Measurements from ENCODE around the gene NELFB.

NELFB gene

DNA sequence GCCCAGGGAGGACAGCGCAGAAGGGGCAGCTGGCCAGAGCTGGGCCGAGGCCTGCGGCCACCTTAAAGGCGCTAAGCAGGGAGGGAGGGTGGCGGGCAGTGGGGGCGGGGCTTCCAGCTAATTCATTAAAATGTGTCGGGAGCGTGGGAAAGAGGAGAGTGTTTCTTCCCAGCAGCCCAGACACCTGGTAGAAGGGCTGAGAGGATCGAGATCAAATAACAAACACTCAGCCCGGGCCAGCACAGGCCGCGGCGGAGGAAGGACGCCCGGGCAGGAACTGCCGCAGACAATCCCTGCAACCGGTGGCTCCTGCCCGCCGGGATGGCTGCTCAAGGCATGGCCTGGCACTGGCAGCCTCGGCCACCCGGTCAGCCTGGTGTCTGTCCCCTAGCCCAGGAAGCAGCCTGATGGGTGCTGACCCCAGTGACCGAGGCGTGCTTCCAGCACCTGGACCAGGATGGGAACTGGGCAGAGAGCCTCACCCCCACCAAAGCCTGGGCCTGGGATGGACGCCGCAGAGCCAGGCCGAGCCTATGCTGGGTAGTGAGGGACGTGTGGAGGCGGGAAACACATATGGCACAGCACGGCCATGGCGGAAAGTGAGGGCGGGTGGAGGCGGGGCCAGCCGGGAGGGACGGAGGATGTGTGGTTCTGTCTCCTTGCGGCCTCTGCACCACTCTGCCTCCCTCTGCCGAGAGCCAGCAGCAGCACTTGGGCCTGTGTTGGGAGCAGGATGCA lies 50.1 kb downstream of the NELFB start:
- no peak for FAIRE-seq

DNA sequence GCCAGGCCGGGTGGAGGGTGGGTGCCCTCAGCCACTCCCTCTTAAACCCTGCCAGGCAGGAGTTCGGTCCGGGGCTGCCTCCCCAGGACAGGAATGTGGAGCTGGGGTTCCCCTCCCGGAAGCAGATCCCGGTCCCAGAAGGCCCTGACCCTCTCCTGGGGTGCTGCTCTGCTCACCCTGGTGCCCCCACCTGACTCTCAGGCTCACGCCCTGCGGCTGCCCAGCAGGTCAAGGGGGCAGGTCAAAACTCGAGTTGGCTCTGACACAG lies 50.6 kb downstream of the NELFB start:
- no peak for FAIRE-seq

DNA sequence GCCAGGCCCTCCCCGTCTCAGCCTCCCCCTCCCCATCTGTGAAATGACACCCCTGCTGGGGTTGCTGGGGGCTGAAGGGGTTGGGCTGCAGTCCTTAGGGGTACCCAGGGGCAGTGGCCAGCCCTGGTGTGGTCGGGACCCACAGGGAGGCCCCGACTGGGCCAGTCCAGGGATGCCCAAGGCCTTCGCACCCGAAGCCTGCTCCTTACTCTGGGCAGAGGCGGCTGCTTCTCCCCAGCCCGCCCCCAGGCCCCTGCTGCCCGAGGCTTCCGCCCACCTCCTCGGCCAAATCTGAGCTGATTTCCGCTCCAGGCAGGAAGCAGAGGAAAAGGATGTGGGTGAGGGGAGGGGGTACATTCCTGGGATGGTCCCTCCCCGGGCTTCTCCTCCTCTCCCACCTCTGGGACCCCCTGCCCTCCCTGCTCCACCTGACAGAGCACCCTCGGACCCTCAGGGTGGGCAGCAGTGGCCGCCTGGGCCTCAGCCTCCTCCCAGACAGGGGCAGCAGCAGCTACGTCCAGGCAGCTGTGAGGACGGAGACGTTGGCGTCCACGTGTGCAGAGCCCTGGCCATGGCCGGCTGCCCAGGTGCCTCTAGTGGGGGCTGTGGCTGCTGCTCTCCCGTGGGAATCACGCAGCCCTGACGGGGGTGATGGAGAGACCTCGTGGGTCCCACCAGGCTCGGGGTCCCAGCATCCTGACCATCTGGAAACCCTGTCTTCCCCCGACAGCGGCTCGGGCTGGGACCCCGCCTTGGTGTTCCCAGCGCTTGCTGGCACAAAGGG lies 51.1 kb downstream of the NELFB start:
- no peak for FAIRE-seq

DNA sequence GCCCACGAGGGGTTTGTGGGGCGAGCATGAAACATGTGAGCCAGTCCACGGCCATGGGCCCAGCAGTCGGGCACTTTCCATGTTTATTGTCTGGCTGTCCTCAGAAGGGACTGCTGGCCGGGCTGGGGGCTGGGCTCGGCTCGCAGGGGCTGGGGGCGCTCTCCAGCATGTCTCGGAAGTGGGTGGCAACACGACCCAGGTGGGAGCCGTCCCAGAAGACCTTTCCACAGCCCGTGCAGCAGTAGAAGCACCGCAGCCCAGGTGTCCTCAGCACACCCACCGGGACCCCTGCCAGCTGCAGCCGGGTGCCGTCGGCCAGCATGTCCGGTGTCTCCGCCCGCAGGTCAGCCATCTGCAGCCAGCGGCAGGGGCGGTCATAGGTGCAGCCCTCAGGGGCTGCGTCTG lies 51.7 kb downstream of the NELFB start:
- FAIRE-seq: no peak

DNA sequence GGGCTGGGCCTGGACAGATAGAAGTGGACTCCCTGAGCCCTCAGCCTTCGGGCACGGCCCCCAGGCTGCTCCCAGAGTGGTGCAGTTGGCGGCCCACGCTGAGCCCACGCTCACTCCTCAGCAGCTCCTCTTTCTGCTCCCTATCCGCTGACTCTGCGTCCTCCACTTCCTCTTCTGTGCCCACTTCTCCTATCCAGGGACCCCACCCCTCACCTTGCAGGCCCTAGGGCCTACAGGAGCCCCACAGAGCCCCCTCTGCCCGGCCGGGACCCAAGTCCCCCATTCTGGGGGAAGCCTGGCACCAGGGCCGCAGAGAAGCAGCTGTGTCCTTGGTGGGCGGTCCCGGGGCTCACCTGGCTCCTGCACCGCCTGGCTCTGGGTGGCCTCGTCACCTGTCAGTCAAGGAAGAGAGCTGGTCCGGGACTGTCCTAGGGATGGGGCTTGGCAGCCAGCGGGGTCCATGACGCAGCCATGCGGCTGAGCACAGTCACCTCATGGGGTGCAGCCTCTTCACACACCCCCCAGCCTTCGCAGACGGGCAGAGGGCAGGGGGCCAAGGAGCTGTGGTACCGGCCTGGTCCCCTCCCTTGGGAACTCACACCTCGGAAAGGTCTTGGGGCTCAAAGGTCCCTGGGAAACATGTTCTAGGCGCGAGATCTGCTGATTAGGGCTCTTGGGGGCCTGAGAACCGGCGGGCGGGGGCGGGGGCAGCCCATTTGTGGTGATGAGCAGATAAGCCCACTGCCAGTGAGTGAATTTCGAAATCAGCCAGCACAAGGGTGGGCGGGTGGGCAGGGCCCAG lies 52.3 kb downstream of the NELFB start:
- FAIRE-seq: no peak

DNA sequence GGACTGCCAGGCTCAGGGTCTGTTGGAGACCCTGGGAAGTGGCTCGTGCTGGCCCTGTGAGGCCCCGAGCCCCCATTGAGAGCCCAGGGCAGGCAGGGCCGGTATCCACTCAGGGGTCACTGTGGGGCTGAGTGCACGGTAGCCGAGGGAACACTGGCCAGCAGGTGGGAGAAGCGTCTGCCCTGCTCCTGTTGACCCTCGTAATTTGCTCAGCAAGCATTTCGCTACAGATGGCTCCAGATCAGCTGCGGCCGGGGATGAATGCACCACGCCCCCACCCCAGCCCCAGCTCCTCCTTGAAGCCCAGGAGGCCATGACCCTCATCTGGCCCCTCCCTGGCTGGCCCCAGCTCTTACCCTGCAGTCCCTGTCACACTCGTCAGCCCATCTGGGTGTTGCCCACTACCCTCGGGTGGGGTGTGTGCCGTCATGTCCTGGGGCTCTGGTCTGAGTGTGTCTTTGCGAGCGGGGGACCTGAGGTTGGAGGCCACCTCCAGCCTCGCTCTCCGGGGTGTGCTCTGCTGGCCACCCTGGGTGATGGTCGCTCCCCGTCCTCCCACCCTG lies 53.0 kb downstream of the NELFB start:
- no peak for FAIRE-seq

DNA sequence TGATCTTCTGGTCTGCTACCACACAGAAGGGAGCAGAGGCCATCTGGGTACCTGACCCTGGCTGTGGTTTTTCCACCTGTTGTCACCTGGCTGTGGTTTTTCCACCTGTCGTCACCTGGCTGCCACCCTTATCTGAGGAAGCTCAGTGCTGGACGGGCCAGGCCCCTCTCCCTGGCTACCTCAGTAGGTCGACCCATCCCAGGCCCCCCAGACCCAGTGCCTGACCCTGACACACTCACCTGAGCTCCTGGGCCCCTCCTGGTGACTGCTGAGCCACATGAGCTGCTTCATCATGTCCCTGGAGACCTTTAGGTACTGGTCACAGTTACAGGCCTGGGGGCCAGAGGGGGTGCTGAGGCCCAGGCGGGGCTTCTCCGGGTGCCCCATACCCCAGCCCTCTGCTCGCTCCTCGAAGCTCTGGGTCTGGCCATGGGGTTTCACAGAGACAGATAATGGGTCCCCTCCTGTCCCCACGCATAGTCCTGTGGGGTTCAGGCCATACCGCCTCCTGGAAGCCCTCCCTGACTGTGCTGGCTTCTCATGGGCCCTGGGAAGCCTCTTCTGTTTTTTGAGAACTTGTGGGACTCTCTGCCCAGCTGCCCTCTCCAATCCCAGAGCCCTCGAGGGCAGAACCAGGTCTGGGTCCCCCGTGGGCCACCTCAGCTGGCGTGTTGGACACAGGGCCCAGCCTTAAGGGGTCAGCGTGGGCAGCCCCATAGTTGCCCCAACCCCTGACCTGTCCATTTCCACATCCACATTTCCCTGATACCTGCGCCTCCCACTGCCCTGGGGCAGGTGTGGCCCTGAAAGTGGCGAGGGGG lies 54.5 kb downstream of the NELFB start:
- no peak for FAIRE-seq

DNA sequence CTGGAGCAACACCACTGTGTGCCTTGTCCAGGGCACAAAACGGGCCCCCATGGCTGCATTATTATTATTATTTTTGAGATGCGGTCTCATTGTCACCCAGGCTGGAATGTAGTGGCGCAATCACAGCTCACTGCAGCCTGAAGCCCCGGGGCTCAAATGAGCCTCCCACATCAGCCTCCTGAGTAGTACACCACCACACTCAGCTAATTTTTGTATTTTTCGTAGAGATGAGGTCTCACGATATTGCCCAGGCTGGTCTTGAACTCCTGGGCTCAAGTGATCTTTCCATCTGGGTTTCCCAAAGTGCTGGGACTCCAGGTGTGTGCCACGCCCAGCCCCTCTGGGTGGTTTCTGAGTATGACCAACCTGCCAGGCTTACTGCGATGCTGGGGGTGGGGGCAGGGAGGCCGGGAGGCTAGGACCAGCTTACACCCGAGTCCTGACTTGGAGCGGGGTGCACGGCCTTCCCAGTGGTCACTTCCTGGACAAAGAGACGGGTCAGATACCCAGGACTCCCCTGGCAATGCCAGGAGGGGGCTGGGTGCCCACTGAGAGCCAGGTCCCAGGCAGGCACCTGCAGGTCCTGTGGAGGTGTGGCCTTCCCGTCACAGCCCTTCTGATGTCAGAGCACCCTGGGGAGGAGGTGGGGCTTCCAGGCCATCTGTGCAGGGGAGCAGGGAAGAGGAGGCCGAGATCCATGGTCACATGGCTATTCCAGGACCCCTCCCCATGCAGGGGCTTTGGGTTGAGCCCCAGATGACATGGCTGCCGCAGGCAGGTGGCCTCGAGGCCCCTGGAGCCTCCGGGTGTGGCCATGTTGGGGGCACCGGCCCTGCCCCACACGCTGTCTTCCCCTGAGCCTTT lies 55.3 kb downstream of the NELFB start:
- FAIRE-seq: no peak

DNA sequence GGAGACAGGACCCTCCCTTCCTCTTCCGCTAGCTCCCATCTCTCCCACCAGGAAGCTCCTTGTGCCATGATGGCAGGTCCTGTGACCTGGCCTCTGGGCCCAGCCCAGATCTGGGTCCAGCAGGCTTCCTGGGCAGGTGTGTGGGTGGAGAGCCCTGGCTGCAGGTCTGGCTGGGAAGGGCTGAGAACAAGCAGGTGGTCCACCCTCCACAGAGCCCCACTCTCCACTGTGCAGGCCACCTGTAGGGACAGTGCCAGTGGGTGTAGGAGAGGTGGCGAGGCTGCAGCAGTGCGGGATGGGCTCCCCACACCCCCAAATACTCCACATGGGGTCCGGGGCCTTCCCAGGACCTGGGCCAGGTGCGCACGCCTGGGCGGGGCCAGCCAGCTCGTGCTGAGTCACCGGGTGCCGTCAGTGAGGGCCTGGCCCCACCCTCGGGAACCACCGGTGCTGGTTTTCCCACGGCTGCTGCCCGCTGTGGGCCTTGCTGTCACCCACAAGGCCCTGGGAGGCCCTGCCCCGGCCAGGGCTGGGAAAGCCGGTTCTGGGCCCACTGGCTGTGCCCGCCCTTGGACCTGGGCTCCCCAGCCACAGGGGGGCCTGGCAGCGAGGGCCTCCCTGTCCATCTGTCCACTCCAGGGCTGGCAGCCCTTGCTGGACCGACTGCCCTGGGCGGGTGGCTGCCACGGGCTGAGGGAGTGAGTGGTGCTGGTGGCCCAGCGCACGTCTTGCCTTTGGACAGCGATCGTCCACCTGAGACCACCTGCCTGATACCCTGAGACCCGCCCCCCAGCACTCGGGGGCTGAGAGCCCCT lies 56.3 kb downstream of the NELFB start:
- FAIRE-seq: no peak

DNA sequence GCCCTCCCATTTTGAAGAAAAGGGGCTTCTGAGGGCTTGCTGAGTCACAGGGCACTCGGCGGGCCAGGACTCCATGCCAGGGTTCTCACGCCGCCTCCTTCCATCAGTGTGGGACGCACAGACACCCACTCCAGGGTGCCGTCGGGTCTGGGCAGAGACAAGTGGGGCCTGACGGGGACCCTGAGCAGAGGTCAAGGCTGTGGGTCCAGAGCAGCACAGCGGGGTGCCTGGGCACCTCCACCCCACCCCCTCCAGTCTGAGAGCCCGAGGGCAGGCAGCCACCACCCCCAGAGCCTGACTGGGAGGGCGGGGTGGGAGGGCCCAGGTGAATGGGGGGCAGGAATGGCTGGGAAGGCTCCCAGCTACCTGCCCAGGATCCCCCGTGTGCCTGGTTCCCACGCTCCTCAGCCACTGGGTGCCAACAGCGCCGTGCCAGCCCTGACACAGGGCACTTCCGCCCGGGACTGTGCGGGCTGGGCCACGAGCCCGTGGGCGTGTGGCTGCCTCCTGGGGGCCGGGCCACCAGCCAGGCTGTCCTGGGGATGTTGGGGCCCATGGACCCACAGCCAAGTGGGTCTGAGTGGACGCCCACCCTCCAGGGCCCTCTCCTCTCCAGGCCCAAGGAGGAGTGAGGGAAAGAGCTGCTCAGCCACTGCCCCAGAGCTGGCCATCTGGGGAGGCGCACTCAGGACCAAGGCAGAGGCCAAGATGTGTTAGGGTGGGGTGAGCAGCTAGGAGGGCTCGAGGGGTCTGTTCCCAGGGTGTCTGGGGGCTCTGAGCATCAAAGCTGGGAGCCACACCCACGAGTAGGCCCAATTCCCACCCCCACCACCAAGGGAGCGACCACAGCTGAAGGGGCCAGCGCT lies 57.1 kb downstream of the NELFB start:
- FAIRE-seq: no peak

DNA sequence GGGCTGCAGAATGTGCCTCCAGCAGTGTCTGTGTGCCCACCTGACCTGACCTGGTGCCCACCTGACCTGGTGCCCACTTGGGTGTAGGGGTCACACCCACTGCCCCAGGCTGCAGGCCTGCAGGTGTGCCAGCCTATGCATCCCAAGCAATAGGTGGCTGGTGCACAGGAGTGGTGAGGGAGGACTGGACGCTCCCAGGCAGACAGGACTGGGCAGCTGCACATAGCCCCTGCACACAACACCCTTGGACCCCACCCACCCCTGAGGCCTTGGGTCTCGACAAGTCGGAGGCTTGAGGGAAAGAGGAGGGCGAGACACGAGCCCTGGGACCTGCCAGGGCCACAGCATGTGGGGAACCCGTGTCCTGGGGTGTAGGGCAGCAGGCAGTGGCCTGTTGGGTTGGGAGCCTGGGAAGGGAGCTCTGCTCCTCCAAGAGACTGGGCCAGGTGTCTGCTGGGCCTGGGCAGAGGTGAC lies 57.8 kb downstream of the NELFB start:
- FAIRE-seq: no peak

DNA sequence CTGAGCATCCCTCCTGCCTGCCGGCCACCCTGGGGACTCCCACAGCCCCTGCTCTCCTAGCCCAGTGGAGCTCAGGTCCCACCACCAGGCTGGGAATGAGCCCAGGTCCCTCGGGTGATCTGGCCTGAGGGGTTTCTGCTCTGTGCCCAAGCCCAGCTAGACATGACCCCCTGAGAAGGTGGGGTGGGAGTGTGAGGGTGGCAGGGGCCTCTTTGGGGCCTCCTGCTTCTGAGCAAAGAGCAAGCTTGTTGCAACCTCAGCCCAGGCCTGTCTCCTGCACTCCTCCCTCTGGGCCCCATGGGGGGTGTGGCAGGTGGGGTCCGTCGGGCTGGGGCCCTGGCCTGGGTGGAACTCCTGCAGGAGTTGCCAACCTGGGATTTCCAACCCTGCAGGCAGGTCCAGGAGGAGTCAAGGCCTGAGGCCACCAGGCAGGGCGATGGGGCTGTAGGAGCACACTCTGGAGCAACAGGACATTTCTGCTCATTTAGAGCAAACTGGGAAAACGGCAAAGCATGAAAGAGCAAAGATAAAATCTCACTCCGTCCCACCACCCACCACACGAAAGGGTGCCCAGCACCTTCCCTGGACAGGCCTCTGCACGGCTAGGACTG lies 58.3 kb downstream of the NELFB start:
- no peak for FAIRE-seq

DNA sequence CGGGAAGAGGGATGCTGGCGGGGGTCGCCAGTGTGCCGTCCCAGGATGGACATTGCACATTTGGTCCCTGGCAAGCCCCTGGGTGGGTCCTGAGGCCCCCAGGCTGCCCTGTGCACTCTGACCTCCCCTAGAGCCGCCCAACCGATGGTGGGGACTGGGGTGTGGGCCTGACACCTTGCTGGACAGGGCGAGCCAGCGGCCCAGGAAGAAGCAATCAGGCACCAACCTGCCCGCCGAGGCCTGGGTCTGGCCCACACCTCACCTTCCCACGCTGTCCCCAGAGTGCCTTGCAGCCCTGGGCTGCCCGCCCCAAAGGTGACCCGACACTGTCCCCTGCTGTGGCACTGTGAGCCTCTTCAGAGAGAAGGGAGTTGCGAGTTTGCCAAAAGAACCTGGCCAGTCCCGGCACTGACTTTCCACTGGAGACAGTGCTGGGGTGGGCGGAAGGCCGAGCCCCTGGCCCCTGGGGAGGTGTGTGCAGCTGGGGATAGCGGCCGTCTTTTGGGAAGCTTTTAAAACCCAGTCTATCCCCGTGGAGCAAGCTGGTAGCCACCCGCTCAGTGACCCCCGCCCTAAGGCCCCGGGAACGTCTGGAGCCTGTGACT lies 58.9 kb downstream of the NELFB start:
- no peak for FAIRE-seq

DNA sequence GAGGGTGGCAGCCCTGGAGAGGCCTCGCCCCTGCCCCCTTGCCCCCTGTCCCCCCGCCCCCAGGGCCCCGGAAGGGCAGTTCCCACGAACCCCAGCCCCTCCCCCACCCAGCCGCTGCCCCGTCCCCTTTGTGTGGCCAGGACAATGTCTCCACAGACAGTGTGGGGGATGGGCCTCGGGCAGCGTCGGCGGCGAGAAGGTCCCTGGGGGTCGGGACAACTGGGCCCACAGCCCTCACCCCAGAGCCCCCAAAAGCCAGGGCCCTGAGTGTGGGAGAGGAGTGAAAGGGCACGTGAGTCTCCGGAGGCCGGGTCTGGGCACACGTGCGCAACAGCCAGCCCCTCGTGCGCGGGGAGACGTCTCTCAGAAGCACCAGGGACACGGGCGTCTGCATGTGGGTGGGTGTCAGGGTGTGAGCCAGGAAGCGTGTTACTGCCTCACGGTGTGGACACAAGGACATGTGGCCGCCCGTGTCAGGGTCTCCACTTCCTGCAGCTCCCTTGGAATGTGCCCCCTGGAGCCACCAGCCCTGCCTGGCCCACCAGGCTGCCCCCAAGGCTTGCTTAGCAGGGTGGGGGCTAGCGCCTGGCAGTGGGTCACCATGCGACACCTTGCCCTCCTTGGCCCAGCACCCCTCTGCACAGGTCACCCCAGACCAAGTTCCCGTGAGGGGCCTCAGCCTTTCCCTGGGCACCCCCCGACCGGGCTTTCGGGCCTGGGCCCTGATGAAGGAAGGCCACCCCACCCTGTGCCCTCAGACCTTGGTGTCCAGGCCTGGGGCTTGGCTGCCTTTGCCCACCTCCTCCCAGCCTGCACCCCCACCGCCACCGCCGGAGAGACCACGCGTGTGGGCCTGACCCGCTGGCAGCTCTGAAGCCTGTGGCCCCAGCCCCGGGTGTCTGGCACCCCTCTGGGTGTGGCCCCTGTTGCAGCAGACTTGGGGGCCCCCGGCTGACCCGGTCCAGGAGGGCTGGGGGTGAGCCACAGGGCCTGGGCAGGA lies 59.7 kb downstream of the NELFB start:
- FAIRE-seq: no peak

DNA sequence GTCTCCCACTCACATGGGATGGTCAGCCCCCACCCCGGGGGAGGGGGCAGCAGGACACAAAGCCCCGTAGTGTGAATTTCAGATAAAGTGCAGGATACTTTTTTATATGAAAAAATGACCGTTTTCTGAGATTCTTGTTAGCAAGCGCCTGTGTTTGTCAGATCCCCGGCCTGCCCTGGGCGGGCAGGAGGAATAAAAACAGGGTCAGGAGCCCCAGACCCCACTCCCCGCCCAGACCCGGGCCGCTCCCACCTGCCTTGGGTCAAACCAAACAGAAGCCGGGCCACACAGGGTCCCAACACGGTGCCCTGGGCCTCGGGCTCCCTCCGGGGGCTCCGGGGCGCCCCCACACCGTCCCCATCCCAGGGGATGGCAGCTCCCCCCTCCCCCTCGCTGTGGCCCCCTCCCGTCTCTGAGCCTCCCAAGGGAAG lies 60.5 kb downstream of the NELFB start:
- FAIRE-seq: no peak

DNA sequence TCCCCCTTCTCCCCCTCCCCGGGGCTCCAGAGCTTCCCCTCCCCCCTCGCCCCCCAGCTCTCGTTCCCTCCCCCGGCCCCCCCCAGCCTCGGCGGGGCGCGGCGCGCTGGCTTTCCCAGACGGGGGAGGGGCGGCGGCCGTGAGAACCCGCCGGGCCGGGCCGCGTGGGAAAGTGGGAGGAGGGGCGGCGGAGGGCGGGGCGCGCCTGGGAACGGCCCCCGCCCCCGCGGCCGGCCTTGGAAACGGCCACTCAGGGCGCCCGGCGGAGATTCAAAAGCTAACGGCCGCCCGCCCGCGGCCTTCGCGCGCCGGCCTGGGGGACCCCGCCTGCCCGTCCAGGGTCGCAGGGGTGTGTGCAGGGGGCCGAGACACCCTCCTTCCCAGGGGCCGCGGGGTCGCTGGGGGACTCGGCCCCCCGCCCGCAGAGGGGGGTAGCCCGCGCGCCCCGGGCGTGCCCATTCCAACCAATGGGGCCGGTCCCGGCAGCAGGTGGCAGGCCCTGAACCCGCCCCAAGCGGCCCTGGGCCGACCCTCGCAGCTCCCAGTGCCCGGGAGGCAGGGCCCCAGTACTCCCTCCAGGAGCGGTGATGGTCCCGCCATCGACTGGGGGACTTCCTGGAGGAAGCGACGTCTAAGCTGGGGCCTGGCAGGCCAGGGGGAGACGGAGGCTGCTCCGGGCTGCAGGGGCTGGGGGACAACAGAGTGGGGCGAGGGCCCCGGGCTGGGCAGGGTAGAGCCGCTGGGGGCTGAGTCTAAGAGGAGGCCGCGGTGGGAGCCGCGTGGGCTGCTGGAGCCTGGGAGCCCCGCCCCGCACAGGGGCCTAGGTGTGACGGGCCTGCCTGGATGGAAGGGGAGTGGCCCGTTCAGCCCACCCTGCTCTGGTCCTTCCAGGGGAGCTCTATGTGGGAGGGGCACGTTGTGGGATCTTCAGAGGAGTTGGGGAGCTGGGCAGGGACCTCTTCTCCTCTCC lies 61.2 kb downstream of the NELFB start:
- FAIRE-seq: no peak
